BJ (cell line): Measurements from ENCODE around the gene LIPJ. TPM values are rescaled to one million over a fixed set of nuclear protein-coding genes. Genes with fewer than 3 reads are reported as not detected.

ENCODE experiments used
- CTCF ChIA-PET: fragments of 350-600 bp; formaldehyde crosslinking; extraction: SDS; loops from one replicate; lab custom pipeline; 2021; ENCODE audit warnings: antibody characterized with exemption, inconsistent platforms; lab: Yijun Ruan, JAX
- POLR2A ChIA-PET: fragments of 300-600 bp; sonication (Branson Sonifier 250); formaldehyde crosslinking; extraction: SDS; loops from one replicate; lab custom pipeline; 2021; ENCODE audit warnings: antibody characterized with exemption; lab: Charles Lee
- DNase-seq: peaks from one replicate; pipeline ENCODE4 v3.0.0-alpha.2; 2011; ENCODE audit warnings: low read depth
- H3K27me3 ChIP-seq: 2 replicates; pipeline ENCODE4 v1.6.0; 2011; ENCODE audit warnings: low read length; ENCODE audit not compliant: control insufficient read depth, insufficient read depth
- H3K36me3 ChIP-seq: 2 replicates; pipeline ENCODE4 v1.5.1; 2011; ENCODE audit warnings: low read length; ENCODE audit not compliant: control insufficient read depth, insufficient read depth
- H3K4me3 ChIP-seq: 2 replicates; pipeline ENCODE4 v1.5.1; 2011; ENCODE audit warnings: low read depth, mild to moderate bottlenecking, control low read depth, low read length
- polyA minus RNA-seq: library from RNA; depleted of rRNA, polyadenylated mRNA; stranded (reverse); fragments of >200 nt; gene quantifications from 2 replicates; pipeline ENCODE4 v1.2.3, GENCODE V29; 2011; rRNA and poly(A)+ RNA removed
- polyA plus RNA-seq: library from polyadenylated mRNA; depleted of rRNA; stranded (reverse); fragments of >200 nt; gene quantifications from 2 replicates; pipeline ENCODE4 v1.2.3, GENCODE V29; 2011; rRNA removed
- TF ChIP-seq, protein P1 (sequence below): IDR thresholded peaks from 2 replicates; pipeline ENCODE4 v1.5.1; 2011; ENCODE audit warnings: low read depth, mild to moderate bottlenecking, control low read depth, inconsistent platforms, low read length, moderate library complexity; ENCODE audit not compliant: insufficient read depth

LIPJ gene, protein sequence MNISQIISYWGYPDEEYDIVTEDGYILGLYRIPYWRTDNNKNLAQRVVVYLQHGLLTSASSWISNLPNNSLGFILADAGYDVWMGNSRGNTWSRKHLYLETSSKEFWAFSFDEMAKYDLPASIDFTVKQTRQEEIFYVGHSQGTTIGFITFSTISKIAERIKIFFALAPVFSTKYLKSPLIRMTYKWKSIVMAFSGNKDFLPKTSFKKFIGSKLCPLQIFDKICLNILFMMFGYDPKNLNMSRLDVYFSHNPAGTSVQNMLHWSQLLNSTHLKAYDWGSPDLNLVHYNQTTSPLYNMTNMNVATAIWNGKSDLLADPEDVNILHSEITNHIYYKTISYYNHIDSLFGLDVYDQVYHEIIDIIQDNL
- polyA plus RNA-seq (0.01 TPM in 1 of 2 replicates, not detected in the other), polyA minus RNA-seq (not detected in 2 replicates)

DNA sequence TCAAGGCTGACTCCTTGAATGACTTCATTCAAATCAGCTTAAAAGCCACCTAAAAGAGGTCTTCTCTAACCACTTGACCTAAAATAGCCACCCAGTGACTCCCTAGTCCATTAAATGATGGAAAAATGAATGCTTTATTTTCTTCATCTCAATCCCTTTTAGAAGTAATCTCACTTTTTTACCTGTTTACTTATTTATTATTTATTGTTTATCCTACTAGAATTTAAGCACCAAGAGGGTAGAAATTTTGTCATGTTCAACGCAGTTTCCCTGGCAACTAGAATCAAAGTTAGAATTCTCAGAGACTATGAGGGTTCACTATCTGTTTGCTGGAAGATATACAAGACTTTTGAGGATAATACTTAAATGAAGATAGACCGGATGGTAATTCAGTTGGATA is at the start of gene LIPJ:
Gene LIPJ, plus strand, starts transcription at position 301 of the 400 bp plus-strand sequence. CDS start 3,926 bp downstream, outside the sequence.
- POLR2A ChIA-PET, result no interaction called here
- TF ChIP-seq, protein P1, sequence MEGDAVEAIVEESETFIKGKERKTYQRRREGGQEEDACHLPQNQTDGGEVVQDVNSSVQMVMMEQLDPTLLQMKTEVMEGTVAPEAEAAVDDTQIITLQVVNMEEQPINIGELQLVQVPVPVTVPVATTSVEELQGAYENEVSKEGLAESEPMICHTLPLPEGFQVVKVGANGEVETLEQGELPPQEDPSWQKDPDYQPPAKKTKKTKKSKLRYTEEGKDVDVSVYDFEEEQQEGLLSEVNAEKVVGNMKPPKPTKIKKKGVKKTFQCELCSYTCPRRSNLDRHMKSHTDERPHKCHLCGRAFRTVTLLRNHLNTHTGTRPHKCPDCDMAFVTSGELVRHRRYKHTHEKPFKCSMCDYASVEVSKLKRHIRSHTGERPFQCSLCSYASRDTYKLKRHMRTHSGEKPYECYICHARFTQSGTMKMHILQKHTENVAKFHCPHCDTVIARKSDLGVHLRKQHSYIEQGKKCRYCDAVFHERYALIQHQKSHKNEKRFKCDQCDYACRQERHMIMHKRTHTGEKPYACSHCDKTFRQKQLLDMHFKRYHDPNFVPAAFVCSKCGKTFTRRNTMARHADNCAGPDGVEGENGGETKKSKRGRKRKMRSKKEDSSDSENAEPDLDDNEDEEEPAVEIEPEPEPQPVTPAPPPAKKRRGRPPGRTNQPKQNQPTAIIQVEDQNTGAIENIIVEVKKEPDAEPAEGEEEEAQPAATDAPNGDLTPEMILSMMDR, result no peak
- no peak for DNase-seq
- Histone ChIP-seq H3K27me3 (no peaks in the 10 kb centered on the region), H3K4me3 (no peak within 1 kb of the TSS), H3K36me3 (no peaks in the 10 kb centered on the region)
- CTCF ChIA-PET, result no interaction called here

DNA sequence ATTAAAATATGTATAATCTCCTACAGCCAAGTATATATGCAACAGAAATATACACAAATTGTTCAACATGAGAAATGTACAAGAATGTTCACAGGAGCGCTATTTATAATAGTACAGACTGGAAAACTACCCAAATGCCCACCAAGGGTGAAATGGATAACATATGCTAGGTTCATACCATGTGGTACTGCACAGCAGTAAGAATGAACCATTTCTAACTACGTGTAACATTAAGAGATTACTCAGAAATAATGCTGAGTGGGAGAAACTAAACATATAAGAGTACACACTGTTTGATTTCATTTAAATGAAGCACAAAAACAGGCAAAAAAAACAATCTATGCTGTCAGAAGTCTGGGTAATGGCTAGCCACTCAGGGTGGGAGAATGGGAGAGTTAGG is 49.2 kb upstream of the LIPJ start:
- no peak for DNase-seq
- H3K27me3 ChIP-seq, result no peaks in the 10 kb centered on the region
- TF ChIP-seq, protein P1, result no peak
- CTCF ChIA-PET, result no interaction called here
- POLR2A ChIA-PET, result no interaction called here
- H3K36me3 ChIP-seq, result no peaks in the 10 kb centered on the region
- H3K4me3 ChIP-seq, result no peak overlapping the region

DNA sequence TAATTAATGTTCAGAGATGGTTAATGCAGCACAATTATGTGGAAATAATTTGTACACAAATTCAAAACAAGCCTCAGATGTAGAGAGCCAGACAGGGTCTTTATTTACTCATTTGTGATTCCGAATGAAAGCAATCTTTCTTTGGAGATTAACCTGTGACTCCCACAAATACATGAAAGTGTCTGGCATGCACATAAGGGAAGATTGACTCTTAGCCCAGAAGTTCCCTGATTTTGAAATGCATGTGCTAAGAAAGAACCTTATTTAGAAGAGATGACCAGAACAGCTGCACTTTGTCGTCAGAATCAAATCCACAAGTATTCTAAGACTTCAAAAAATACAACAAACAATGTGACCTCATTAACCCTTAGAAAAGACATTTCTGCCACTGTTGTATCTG is 48.5 kb upstream of the LIPJ start:
- TF ChIP-seq, protein P1, result no peak
- peak; percentile 66 for DNase-seq
- CTCF ChIA-PET, result no interaction called here
- no peak overlapping the region for H3K4me3 ChIP-seq
- H3K27me3 ChIP-seq, result no peaks in the 10 kb centered on the region
- H3K36me3 ChIP-seq, result no peaks in the 10 kb centered on the region
- POLR2A ChIA-PET, result no interaction called here

DNA sequence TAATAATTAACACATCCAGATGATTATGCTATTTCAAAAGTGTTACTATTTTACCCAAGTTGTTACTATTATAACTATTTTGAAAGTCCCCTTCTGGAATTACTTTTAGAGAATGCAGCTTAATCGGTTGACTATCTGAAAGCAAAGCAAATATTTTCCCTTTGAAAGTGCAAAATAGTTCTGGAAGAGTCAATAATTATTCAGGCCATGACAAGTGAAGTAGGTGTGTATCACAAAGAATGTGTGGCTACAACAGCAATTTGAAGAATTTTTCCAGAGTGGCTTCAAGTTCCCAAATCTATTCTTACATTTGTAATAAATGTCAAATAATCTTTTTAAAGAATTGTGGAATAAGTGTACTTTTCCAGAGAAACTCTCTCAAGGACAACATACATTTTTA is 46.2 kb upstream of the LIPJ start:
- no peak for DNase-seq
- ChIA-PET POLR2A (interaction anchor here (1.3 kb wide), 1 partner anchor 677 kb away, joined by 3 read pairs; the partner anchor contains the start of genes KLLN and PTEN), CTCF (no interaction called here)
- TF ChIP-seq, protein P1, result no peak
- Histone ChIP-seq H3K4me3 (no peak overlapping the region), H3K27me3 (no peaks in the 10 kb centered on the region), H3K36me3 (no peaks in the 10 kb centered on the region)

DNA sequence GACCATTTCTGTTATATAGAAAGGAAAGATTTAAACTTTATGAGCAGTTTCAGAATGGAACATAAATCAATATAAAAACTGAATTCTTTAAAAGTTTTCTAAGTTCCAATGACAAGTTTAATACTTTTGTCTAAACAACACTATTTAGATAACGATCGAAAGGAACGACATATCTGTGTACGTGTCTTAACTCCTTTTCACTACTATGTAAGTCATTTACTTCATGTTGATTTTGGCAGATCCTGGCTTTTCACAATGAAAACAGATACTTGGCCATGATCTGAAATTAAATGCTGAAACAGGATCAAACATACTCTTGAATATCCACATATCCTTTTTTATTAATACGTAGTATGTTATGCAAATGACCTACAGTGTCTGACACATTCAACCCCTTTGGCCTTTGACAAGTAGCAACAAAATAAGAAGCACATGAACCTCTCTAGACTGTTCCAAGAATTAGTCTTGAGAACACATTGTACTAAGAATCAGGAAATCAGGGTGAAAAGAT is 45.4 kb upstream of the LIPJ start:
- Histone ChIP-seq H3K27me3 (no peaks in the 10 kb centered on the region), H3K4me3 (no peak overlapping the region), H3K36me3 (no peaks in the 10 kb centered on the region)
- CTCF ChIA-PET, result no interaction called here
- POLR2A ChIA-PET, result no interaction called here
- TF ChIP-seq, protein P1, result no peak
- DNase-seq, result no peak
